Measurements from ENCODE around the gene GKN1. TPM values are rescaled to one million over a fixed set of nuclear protein-coding genes. Genes with fewer than 3 reads are reported as not detected.
A peak's percentile ranks its signal among the peaks of the same experiment; 100 is the strongest.

GKN1 gene
- total and polyA plus RNA-seq, 2 of the 8 experiments (the other 6 are each of a cell fraction or from before 2014, with no cell fraction given) = not detected

DNA sequence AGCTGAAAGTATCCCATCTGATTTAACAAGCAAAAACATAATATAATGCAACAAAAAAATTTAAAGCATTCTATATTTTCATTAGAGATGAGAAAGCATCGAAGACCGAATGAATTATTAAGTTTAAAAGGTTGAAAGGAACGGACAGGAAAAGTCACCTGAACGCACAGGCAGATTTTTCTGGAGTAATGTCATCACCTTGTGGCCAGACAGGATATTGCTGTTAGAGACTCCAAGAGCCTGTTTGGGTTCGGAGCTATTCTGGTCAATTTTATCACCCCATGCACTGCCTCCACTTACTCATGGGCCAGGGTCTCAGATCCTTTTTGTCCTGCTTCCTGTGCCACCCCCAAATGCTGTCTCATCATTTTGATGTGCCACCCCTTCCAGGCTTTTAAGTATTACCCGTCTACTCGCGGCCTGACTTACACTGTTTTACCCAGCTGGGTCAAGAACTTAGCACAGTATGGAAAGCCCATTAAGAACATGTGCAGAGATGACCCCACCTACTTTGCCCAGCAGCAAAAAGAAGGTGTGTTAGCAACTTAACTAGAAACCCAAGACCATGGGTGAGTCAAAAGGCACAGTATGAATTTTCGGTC is 49.0 kb upstream of the GKN1 start:
- Histone ChIP-seq H3K9me3 (ENCODE audit: insufficient read depth in 2 of 2, low read depth in 1 of 2, low read length in 1 of 2) (no peaks in the 10 kb centered on the region), H2AFZ (ENCODE audit: low read length) (no peak overlapping the region), H2BK12ac (ENCODE audit: low read depth, low read length) (no peak overlapping the region), H3K4me2 (ENCODE audit: insufficient read depth in 1 of 2, low read depth in 2 of 2, low read length in 2 of 2) (no peak overlapping the region), H3K79me2 (ENCODE audit: control insufficient read depth in 1 of 2, insufficient read depth in 2 of 2, low read length in 2 of 2) (no peaks in the 10 kb centered on the region), H3K14ac (ENCODE audit: insufficient read length) (no peak overlapping the region), H3K23ac (ENCODE audit: insufficient read length) (no peak overlapping the region), H2BK15ac (ENCODE audit: low read length) (no peak overlapping the region), H2AK5ac (ENCODE audit: low read depth, low read length) (no peak overlapping the region), H3K4me1 (replicated peaks in 1 of 4; ENCODE audit: control insufficient read depth in 3 of 4, insufficient read depth in 4 of 4, low read length in 3 of 4) (no peaks in the 10 kb centered on the region; a peak in 1 of 7 replicates), H3K4me3 (ENCODE audit: extremely low read depth in 1 of 4, insufficient read depth in 2 of 4, low read depth in 3 of 4, low read length in 4 of 4) (no peak overlapping the region), H3K9ac (replicated peaks in 1 of 4; ENCODE audit: extremely low read depth in 1 of 4, low read depth in 3 of 4, low read length in 3 of 4) (no peak overlapping the region), H3K27me3 (replicated peaks in 1 of 4; ENCODE audit: control insufficient read depth in 3 of 4, extremely low read depth in 1 of 4, insufficient read depth in 3 of 4, low read length in 3 of 4) (no peaks in the 10 kb centered on the region), H3K79me1 (ENCODE audit: low read depth, low read length) (no peaks in the 10 kb centered on the region), H4K91ac (replicated peaks; ENCODE audit: insufficient read length, low read length) (no peak overlapping the region), H4K8ac (ENCODE audit: extremely low read depth, insufficient read depth, low read length) (no peak overlapping the region), H3K18ac (ENCODE audit: extremely low read depth, low read length) (no peak overlapping the region), H4K20me1 (replicated peaks in 1 of 2; ENCODE audit: control insufficient read depth in 1 of 2, insufficient read depth in 2 of 2, low read length in 2 of 2) (no peaks in the 10 kb centered on the region), H4K5ac (ENCODE audit: insufficient read length, low read depth, low read length) (no peak overlapping the region), H2BK20ac (ENCODE audit: low read length) (no peak overlapping the region), H3K36me3 (ENCODE audit: control insufficient read depth in 2 of 4, insufficient read depth in 4 of 4, low read length in 3 of 4) (no peaks in the 10 kb centered on the region), H3K56ac (replicated peaks; ENCODE audit: insufficient read length, low read depth, low read length) (no peak overlapping the region), H3K23me2 (ENCODE audit: low read depth, low read length) (no peaks in the 10 kb centered on the region), H2BK120ac (replicated peaks; ENCODE audit: low read depth, low read length) (no peak overlapping the region), H2BK5ac (ENCODE audit: low read depth, low read length) (no peak overlapping the region), H3K4ac (replicated peaks; ENCODE audit: insufficient read length, low read depth, low read length) (no peak overlapping the region), H3K27ac (ENCODE audit: low read depth, low read length) (no peak overlapping the region)
- TF ChIP-seq RAD21 (IDR thresholded peaks at IDR 0.05 in 1 of 2, conservative IDR thresholded peaks at IDR 0.05 in 1 of 2; ENCODE audit: low read depth in 2 of 2, low read length in 2 of 2) = peak; percentile 95 to 96
- TF ChIP-seq NANOG (IDR thresholded peaks at IDR 0.05; ENCODE audit: insufficient read depth, low read depth, low read length, poor library complexity, severe bottlenecking) = no peak
- TF ChIP-seq, protein P1, sequence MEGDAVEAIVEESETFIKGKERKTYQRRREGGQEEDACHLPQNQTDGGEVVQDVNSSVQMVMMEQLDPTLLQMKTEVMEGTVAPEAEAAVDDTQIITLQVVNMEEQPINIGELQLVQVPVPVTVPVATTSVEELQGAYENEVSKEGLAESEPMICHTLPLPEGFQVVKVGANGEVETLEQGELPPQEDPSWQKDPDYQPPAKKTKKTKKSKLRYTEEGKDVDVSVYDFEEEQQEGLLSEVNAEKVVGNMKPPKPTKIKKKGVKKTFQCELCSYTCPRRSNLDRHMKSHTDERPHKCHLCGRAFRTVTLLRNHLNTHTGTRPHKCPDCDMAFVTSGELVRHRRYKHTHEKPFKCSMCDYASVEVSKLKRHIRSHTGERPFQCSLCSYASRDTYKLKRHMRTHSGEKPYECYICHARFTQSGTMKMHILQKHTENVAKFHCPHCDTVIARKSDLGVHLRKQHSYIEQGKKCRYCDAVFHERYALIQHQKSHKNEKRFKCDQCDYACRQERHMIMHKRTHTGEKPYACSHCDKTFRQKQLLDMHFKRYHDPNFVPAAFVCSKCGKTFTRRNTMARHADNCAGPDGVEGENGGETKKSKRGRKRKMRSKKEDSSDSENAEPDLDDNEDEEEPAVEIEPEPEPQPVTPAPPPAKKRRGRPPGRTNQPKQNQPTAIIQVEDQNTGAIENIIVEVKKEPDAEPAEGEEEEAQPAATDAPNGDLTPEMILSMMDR (IDR thresholded peaks at IDR 0.05; ENCODE audit: control extremely low read depth in 1 of 3, insufficient read depth in 1 of 3, low read depth in 1 of 3, low read length in 3 of 3) = peak in 2 of 3 experiments; percentile 86 to 88; a peak in 3 of 4 replicates
- ChIA-PET POLR2A (ENCODE audit: partially characterized antibody) (no interaction called here), CTCF (ENCODE audit: partially characterized antibody) (interaction anchor here (0.6 to 6.4 kb wide), 47 partner anchors 9 to 485 kb away, joined by 3 to 54 read pairs (median 5); partner anchors contain the start of genes APLF, FBXO48 and PROKR1)
- DNase-seq (ENCODE audit: low read depth in 1 of 2, low spot score in 2 of 2) (no peak), FAIRE-seq (peak; percentile 85)
- WGBS, 2 experiments (ENCODE audit: extremely low coverage in 1 of 2, insufficient coverage in 1 of 2, insufficient read length in 1 of 2, insufficient replicate concordance in 2 of 2, low coverage in 1 of 2, low lambda C conversion rate in 2 of 2, missing lambda C conversion rate in 1 of 2) = 58% methylated on average over 9 of the region's 9 CpGs; no CpG with 5 or more reads in 1 of the 2 experiments
